Brain microvascular endothelial cell (primary cell): ENCODE data around the gene ABCC1.
A peak's percentile ranks its signal among the peaks of the same experiment; 100 is the strongest.
"Not testable (repeated sequence)": the region's sequence is repeated elsewhere in the genome, so short reads cannot be mapped to it uniquely, and the experiment has no call there.

Experiments used
- DNase-seq: peaks from one replicate; pipeline ENCODE4 v3.0.0-alpha.2; 2020
- H3K27ac ChIP-seq: fragments of 250-450 bp; sonication (Bioruptor Pico); 2 replicates; pipeline ENCODE4 v1.5.1; 2020; ENCODE audit warnings: mild to moderate bottlenecking, moderate library complexity
- H3K27me3 ChIP-seq: fragments of 250-450 bp; sonication (Bioruptor Pico); replicated peaks from 2 replicates; pipeline ENCODE4 v1.5.1; 2020; ENCODE audit warnings: mild to moderate bottlenecking
- H3K36me3 ChIP-seq: fragments of 250-450 bp; sonication (Bioruptor Pico); replicated peaks from 2 replicates; pipeline ENCODE4 v1.5.1; 2020; ENCODE audit warnings: mild to moderate bottlenecking
- H3K4me3 ChIP-seq: 2 replicates; pipeline ENCODE4 v1.5.1; 2011; ENCODE audit warnings: low read depth, mild to moderate bottlenecking, control low read depth, low read length, moderate library complexity
- in situ Hi-C: cut with HindIII; loops from 2 replicates; pipeline ENCODE4 v1.10.0; 2017; ENCODE audit warnings: low sequenced_read_pairs, low pct_ligation_motif_present
- TF ChIP-seq, protein P1 (sequence below): IDR thresholded peaks from 2 replicates; pipeline ENCODE4 v1.5.1; 2011; ENCODE audit warnings: low read depth, mild to moderate bottlenecking, moderate library complexity, low read length, control low read depth, inconsistent platforms; ENCODE audit errors: missing control alignments

Gene ABCC1

GRCh38 chr16:16150117-16150877 lies 200.9 kb downstream of the ABCC1 start:
- TF ChIP-seq, protein P1, sequence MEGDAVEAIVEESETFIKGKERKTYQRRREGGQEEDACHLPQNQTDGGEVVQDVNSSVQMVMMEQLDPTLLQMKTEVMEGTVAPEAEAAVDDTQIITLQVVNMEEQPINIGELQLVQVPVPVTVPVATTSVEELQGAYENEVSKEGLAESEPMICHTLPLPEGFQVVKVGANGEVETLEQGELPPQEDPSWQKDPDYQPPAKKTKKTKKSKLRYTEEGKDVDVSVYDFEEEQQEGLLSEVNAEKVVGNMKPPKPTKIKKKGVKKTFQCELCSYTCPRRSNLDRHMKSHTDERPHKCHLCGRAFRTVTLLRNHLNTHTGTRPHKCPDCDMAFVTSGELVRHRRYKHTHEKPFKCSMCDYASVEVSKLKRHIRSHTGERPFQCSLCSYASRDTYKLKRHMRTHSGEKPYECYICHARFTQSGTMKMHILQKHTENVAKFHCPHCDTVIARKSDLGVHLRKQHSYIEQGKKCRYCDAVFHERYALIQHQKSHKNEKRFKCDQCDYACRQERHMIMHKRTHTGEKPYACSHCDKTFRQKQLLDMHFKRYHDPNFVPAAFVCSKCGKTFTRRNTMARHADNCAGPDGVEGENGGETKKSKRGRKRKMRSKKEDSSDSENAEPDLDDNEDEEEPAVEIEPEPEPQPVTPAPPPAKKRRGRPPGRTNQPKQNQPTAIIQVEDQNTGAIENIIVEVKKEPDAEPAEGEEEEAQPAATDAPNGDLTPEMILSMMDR = no peak
- peaks cover 13% of the 10 kb centered on the region for H3K36me3 ChIP-seq
- H3K4me3 ChIP-seq = no peak overlapping the region
- peak; percentile 16 for DNase-seq
- no peaks in the 10 kb centered on the region for H3K27me3 ChIP-seq
- in situ Hi-C loops = no loop called here
- H3K27ac ChIP-seq = no peak overlapping the region

GRCh38 chr16:16150878-16151152 lies 201.4 kb downstream of the ABCC1 start:
- in situ Hi-C loops = no loop called here
- peaks cover 12% of the 10 kb centered on the region for H3K36me3 ChIP-seq
- H3K4me3 ChIP-seq = no peak overlapping the region
- TF ChIP-seq, protein P1 = no peak
- H3K27me3 ChIP-seq = no peaks in the 10 kb centered on the region
- no peak for DNase-seq
- H3K27ac ChIP-seq = no peak overlapping the region

DNA sequence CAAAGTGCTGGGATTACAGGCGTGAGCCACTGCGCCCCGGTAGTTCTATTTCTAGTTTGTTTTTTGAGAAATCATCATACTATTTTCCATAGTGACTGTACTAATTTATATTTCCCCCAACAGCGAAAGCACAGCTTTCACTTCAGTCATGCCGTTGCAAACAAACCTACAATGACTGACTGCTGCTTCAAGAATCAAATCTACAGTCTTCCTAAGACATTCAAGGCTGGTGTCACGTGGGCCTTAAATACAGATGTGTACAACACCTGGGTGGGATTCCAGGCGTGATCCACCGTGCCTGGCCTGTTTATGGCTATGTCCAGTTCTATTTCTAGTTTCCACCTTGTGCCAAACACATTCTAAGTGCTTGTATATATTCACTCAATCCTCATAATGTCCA lies 201.9 kb downstream of the ABCC1 start:
- peaks cover 7% of the 10 kb centered on the region for H3K36me3 ChIP-seq
- H3K27ac ChIP-seq = no peak overlapping the region
- H3K27me3 ChIP-seq = no peaks in the 10 kb centered on the region
- TF ChIP-seq, protein P1 = no peak
- H3K4me3 ChIP-seq = no peak overlapping the region
- in situ Hi-C loops = no loop called here
- DNase-seq = peak; percentile 9

- H3K27ac ChIP-seq, H3K27me3 ChIP-seq, H3K4me3 ChIP-seq, in situ Hi-C loops, DNase-seq, H3K36me3 ChIP-seq: not testable (repeated sequence)
These were observed 203.6 kb downstream of the ABCC1 start for GRCh38 chr16:16153000-16153399.

- no peak for DNase-seq
- TF ChIP-seq, protein P1 = no peak
- in situ Hi-C loops = no loop called here
- Histone ChIP-seq H3K4me3 (no peak overlapping the region), H3K27me3 (no peaks in the 10 kb centered on the region), H3K36me3 (no peaks in the 10 kb centered on the region), H3K27ac (no peak overlapping the region)
These were observed 205.0 kb downstream of the ABCC1 start for GRCh38 chr16:16154281-16154951.

DNA sequence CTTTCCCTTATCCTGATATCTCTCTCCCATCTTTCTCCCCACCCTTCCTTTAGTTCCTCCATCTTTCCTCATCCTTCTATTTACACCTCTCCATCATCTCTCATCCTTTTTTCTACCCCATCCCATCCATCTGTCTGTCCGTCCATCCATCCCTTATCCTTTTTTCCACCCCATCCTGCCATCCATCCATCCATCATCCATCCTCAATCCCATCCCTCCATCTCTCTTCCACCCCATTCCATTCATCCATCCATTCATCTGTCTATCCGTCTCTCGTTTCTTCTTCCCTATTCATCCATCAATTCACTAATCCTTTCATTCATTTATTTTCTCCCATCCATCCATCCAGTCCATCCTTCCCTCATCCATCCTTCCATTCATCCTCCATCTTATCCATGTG lies 205.8 kb downstream of the ABCC1 start:
- in situ Hi-C loops = no loop called here
- no peaks in the 10 kb centered on the region for H3K27me3 ChIP-seq
- no peak overlapping the region for H3K27ac ChIP-seq
- H3K36me3 ChIP-seq = no peaks in the 10 kb centered on the region
- no peak for DNase-seq
- H3K4me3 ChIP-seq = no peak overlapping the region
- TF ChIP-seq, protein P1 = no peak
